ENCODE data around the gene C2orf72. TPM values are rescaled to one million over a fixed set of nuclear protein-coding genes. Genes with fewer than 3 reads are reported as not detected.

Gene C2orf72
- total RNA-seq, 2 donors from 2014 or later, result 0.14 TPM; not detected in 1

DNA sequence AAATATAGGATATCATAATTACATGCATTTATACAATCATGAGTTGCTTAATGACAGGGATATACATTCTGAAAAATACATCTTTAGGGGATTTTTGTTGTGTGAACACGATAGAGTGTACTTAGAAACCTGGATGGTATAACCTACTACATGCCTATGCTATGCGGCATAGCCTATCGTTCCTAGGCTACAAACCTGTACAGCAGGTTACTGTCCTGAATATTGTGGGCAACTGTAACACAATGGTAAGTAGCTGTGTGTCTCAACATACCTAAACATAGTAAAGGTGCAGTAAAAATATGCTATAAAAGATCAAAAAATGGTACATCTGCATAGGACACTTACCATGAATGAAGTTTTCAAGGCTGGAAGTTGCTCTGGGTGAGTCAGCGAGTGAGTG is 6.5 kb downstream of the C2orf72 start:
- no peak for ATAC-seq (ENCODE audit: insufficient number of reproducible peaks, low FRiP score, low read depth)
- Histone ChIP-seq H3K27ac (no peak overlapping the region), H3K27me3 (replicated peaks; ENCODE audit: insufficient read depth) (no peaks in the 10 kb centered on the region), H3K9me3 (no peaks in the 10 kb centered on the region), H3K36me3 (no peaks in the 10 kb centered on the region), H3K4me1 (ENCODE audit: control insufficient read depth in 1 of 2, low read depth in 2 of 2) (no peaks in the 10 kb centered on the region), H3K4me3 (no peak overlapping the region)
- TF ChIP-seq, protein P1, sequence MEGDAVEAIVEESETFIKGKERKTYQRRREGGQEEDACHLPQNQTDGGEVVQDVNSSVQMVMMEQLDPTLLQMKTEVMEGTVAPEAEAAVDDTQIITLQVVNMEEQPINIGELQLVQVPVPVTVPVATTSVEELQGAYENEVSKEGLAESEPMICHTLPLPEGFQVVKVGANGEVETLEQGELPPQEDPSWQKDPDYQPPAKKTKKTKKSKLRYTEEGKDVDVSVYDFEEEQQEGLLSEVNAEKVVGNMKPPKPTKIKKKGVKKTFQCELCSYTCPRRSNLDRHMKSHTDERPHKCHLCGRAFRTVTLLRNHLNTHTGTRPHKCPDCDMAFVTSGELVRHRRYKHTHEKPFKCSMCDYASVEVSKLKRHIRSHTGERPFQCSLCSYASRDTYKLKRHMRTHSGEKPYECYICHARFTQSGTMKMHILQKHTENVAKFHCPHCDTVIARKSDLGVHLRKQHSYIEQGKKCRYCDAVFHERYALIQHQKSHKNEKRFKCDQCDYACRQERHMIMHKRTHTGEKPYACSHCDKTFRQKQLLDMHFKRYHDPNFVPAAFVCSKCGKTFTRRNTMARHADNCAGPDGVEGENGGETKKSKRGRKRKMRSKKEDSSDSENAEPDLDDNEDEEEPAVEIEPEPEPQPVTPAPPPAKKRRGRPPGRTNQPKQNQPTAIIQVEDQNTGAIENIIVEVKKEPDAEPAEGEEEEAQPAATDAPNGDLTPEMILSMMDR (IDR thresholded peaks at IDR 0.05), result no peak
- DNase-seq (ENCODE audit: low spot score), result no peak

DNA sequence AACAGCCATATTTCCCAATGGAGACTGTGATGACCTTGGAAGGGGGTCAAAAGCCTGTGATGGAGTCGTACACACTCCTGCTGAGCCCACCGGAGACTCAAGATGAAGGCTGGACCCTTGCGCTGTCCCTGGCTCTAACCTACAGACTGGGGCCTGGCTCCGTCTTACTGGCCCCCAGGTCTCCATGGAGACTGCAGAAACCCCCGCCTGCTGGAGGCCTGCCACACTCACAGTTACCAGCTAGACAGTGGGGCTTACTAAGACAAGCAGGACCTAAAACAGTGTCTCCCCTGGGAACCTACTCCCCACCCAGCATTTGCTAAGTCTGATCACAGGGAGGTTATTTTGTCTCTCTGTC is 9.6 kb downstream of the C2orf72 start:
- no peak overlapping the region for H3K27ac ChIP-seq

DNA sequence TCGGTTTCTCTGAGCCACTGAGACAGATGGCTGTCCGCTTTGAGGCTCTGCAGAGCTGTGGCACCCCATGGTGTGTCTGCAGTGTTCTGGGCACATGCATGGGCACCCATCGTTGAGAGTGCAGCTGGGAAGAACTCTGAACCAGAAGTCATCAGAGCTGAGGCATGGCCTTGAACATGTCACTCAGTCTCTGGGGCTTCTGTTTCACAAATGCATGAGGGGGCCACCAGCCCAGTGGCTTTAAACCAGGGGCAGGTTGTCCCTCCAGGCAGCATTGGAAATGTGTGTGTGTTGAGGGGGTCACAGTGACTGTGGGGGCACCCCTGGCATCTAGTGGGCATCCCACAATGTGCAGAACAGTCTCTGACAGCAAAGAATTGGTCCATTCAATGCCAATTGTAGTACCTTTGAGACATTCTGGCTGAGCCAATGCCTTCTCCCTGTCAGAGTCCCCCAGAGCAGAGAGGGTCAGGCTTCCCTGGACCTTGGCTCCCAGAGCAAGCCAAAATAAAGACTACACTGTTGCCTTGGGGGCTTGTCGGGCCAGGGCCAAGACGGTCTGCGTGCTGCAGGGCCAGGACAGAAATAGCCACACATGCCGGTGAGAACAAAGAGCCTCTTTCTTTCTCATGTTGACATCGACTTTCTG is 10.1 kb downstream of the C2orf72 start:
- H3K36me3 ChIP-seq, result no peaks in the 10 kb centered on the region
- ATAC-seq (ENCODE audit: insufficient number of reproducible peaks, low FRiP score, low read depth), result no peak

More for the DNA sequence above, 9.6 kb downstream of the C2orf72 start:
- peaks cover 0 to under 1% of the 10 kb centered on the region in 2 donors for H3K4me1 ChIP-seq (ENCODE audit: control insufficient read depth in 1 of 2, low read depth in 2 of 2)
- DNase-seq (ENCODE audit: low spot score) (no peak), ATAC-seq (ENCODE audit: insufficient number of reproducible peaks, low FRiP score, low read depth) (no peak)
- no peaks in the 10 kb centered on the region for H3K27me3 ChIP-seq (replicated peaks; ENCODE audit: insufficient read depth)
- TF ChIP-seq, protein P1 (IDR thresholded peaks at IDR 0.05), result no peak
- H3K9me3 ChIP-seq, result no peaks in the 10 kb centered on the region
- H3K4me3 ChIP-seq, result no peak overlapping the region
- H3K36me3 ChIP-seq, result no peaks in the 10 kb centered on the region

DNA sequence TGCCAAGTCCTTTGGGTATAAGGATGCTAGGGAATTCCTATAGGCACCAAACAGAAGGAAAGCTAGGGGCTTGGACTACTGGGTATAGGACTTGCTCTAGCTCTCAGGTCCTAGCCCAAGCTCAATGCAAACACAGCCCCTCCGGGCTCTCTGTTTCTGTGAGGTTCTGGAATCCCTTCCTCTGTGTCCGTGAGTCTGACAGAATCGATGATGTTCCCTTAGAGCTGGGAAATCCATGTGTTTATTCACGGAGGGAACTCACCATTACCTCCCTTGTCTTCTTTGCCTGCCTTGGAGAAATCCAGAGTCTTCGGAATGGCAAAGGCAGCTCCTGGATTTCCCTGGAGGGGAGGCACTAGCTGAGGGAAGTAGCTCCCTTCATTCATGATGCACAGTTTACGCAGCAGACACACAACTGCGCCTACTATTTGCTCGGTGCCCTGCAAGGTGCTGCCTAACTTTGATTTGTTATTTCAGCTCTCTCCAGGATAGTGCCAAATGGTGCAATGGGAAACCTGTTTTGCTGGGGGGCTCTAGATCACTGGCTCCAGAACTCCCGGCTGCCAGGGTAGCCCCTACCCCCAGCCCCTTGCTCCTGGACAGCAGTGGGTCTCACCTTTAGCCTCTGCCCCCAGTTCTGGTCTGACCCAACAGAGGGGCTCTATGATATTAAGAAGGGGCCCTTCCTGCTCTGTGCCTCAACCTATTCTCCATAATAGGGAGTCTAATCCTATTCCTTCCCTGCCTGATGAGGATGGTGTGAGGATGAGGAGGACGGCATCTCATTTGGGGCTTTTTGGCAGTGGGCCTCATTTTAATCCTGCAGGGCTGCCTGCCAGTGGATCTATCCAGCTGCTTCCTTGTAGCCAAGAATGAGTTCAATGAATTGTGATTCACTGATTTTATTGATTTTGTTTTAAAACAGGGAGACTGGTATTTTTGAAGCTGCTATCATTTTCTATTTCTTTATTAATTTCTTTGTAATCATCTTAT is 10.9 kb downstream of the C2orf72 start:
- TF ChIP-seq, protein P1 (IDR thresholded peaks at IDR 0.05), result no peak
- Histone ChIP-seq H3K36me3 (no peaks in the 10 kb centered on the region), H3K27ac (no peak overlapping the region), H3K4me3 (no peak overlapping the region), H3K27me3 (replicated peaks; ENCODE audit: insufficient read depth) (no peaks in the 10 kb centered on the region), H3K9me3 (no peaks in the 10 kb centered on the region), H3K4me1 (ENCODE audit: control insufficient read depth in 1 of 2, low read depth in 2 of 2) (peaks cover 5 to 8% of the 10 kb centered on the region in 2 donors)
- DNase-seq (ENCODE audit: low spot score) (no peak), ATAC-seq (ENCODE audit: insufficient number of reproducible peaks, low FRiP score, low read depth) (no peak)

More for the DNA sequence above, 10.1 kb downstream of the C2orf72 start:
- H3K9me3 ChIP-seq, result no peaks in the 10 kb centered on the region
- DNase-seq (ENCODE audit: low spot score), result no peak
- no peak overlapping the region for H3K4me3 ChIP-seq
- no peak overlapping the region for H3K27ac ChIP-seq
- TF ChIP-seq, protein P1 (IDR thresholded peaks at IDR 0.05), result no peak
- H3K27me3 ChIP-seq (replicated peaks; ENCODE audit: insufficient read depth), result no peaks in the 10 kb centered on the region
- peaks cover 4 to 5% of the 10 kb centered on the region in 2 donors for H3K4me1 ChIP-seq (ENCODE audit: control insufficient read depth in 1 of 2, low read depth in 2 of 2)

All from thoracic aorta (tissue), 2 donors.